ENCODE data around the gene DPYSL4.
"Not testable (repeated sequence)": the region's sequence is repeated elsewhere in the genome, so short reads cannot be mapped to it uniquely, and the experiment has no call there.

The DPYSL4 gene

DNA sequence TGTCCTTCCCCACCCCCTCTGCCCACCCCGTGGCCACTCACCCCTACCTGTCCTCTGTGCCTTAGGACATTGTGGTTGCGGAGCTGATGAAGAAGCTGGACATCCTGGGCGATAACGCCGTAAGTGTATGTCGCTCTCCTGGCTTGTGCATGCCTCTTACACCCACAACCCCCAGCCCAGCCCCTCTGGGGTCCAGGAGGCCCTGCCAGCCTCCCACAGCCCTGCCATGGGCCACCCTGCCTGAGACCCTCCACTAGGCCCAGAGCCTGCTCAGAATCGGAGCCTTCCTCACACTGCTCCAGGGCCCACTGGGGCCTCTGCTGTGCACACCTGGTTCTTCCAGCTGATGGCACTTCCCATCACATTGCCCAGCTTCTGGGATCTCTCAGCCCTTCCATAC, 36.8 kb upstream of the DPYSL4 start:
- no peak for DNase-seq (ENCODE audit: low read depth in 2 of 2)

GRCh38 chr10:132150777-132151176, 36.0 kb upstream of the DPYSL4 start:
- DNase-seq (ENCODE audit: low read depth in 2 of 2), result no peak

DNA sequence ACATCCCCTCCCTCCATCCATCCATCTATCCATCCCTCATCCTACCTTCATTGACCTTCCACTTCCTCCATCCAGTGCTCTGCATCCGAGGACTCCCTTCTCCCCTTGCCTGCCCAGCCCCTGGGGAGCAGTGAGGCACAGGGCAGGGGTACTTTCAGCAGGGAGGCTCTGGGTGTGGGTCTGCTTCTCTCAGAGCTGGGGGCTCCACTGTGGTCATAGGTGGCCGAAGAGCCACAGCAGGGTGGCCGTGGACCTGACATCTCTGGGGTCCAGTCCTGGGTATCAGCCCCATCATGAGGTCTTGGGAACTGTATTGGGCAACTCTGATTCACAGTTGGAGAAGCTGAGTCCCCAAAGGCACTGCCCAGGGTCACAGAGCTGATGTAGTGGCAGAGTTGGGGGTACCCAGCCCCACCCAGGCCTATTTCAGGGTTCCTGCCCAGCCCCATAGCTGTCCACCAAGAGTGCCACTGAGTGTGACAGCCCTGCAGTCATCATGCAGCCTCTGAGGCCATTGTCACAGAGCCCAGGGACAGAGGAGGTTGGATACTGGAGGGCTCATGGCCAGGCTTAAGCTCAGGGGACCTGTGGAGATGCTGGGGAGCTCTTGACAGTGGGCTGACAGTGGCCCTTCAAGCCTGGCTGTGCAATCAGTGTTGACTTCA, 35.3 kb upstream of the DPYSL4 start:
- no peak for DNase-seq (ENCODE audit: low read depth in 2 of 2)

DNA sequence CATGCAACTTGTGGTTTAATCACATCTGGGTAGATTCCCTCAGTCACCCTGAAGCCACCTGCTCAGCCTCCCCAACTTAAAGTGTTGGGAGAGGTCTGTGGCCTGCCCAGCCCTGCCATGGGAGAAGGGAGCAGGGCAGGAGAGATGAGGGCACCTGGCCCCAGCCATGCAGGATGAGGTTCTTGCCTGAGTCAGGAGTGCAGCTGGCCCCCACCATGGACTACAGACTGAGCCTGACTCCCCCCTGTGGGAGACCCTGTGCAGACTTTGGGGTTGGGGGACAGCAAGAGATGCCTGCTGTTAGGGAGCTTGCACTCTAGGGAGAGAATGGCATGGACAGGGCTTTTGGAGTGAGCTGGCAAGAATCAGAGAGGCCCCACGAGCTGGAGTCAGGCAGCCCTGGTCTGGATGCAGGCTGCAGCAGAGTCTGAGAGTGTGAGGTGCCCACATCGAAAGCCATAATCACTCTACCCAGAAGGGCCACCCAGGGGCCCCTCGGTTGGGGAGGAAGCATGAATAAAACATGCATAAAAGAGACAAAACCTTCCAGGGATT, 34.7 kb upstream of the DPYSL4 start:
- no peak for DNase-seq (ENCODE audit: low read depth in 2 of 2)

DNA sequence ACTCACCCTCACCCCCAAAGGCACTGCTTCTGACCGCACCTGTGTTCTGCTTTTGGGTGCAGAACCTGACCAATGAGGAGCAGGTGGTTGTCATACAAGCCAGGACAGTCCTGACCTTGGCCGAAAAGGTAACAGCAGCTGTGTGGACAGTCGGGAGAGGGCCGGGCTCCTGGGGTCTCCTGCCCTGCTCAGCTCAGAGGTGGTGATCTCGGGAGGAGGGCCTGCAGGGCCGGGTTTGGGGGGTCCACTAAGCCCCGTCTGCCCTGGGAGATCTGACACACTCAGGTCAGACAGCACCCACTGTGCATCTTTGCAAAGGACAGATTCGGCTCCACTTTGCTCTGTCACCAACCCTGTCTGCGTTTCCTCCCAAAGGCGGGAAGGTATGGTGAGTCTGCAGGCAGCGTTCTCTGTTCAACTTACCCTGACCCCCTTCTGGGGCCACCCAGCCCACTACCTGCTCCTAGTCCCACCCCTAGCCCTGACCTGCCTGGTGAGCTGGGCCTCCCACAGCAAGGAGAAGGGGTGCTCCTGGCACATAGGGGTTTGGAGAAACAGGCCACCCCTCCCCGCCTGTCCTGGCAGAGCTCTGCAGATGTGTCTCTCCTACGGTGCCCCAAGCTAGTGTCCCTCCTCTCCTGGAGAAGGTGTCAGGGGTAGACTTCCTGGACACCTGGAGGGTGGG, 33.7 kb upstream of the DPYSL4 start:
- DNase-seq (ENCODE audit: low read depth in 2 of 2), result no peak

DNA sequence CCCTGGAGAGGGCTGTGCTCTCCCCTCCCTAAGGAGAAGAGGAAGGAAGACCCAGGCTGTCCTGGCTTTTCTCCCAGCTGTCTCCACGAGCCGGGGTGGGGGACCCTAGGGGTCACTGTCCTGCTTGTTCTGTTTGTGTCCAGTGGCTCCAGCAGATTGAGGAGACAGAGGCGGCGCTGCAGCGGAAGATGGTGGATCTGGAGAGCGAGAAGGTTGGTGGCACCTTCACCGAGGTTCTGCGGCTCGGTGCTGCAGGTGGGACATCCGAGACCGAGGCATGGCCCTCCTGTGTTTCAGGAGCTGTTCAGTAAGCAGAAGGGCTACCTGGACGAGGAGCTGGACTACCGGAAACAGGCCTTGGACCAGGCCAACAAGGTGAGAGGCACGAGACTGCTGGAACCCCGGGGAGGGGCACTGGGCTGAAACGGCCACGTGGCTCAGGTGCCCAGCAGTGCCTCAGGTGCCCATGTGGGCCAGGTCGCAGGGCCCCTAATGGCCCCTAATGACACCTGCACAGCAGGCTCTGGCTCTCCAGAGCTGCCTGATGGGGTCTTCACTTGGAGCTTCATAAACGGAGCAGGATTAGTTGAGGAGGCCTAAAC, 33.0 kb upstream of the DPYSL4 start:
- DNase-seq (ENCODE audit: low read depth in 2 of 2), result no peak

- DNase-seq (ENCODE audit: low read depth in 2 of 2), result no peak
Observed at GRCh38 chr10:132154440-132154839, 32.3 kb upstream of the DPYSL4 start.

- DNase-seq (ENCODE audit: low read depth in 2 of 2), result no peak
Observed at GRCh38 chr10:132154931-132155330, 31.8 kb upstream of the DPYSL4 start.

- no peak for DNase-seq (ENCODE audit: low read depth in 2 of 2)
Observed at GRCh38 chr10:132155723-132156381, 30.9 kb upstream of the DPYSL4 start.

- DNase-seq (ENCODE audit: low read depth in 2 of 2), result no peak
Observed at GRCh38 chr10:132156382-132156781, 30.4 kb upstream of the DPYSL4 start.

DNA sequence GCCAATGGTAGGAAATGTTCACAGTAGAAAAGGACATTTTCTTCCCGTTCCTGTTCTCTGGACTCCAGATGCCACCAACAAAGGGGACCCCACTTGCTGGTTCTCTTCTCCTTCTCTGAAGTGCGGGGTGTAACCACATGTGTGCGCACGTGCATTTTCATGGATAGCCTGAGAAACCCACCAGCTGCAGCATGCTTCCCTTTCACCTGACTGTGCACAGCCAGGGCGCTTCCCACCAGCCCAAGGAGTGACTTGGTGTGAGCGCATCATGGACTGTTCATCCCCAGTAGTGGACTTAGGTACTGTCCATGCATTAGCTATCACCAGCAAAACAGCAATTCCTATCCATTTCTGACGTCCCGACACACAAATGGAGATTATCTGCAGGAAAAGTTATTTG, 29.6 kb upstream of the DPYSL4 start:
- no peak for DNase-seq (ENCODE audit: low read depth in 2 of 2)

- DNase-seq (ENCODE audit: low read depth in 2 of 2), result no peak
Observed at GRCh38 chr10:132158122-132158741, 28.5 kb upstream of the DPYSL4 start.

GRCh38 chr10:132158823-132159222, 27.9 kb upstream of the DPYSL4 start:
- no peak for DNase-seq (ENCODE audit: low read depth in 2 of 2)

- not testable (repeated sequence) for DNase-seq (ENCODE audit: low read depth in 2 of 2)
Observed at GRCh38 chr10:132159302-132160230, 27.2 kb upstream of the DPYSL4 start.

DNA sequence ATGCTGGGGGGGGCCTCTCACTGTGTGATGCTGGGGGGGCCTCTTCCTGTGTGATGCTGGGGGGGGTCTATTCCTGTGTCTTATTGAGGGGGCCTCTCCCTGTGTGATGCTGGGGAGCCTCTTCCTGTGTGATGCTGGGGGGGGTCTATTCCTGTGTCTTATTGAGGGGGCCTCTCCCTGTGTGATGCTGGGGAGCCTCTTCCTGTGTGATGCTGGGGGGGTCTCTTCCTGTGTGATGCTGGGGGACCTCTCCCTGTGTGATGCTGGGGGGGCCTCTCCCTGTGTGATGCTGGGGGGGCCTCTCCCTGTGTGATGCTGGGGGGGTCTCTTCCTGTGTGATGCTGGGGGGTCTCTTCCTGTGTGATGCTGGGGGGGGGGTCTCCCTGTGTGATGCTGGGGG, 26.5 kb upstream of the DPYSL4 start:
- DNase-seq (ENCODE audit: low read depth in 2 of 2), result not testable (repeated sequence)

DNA sequence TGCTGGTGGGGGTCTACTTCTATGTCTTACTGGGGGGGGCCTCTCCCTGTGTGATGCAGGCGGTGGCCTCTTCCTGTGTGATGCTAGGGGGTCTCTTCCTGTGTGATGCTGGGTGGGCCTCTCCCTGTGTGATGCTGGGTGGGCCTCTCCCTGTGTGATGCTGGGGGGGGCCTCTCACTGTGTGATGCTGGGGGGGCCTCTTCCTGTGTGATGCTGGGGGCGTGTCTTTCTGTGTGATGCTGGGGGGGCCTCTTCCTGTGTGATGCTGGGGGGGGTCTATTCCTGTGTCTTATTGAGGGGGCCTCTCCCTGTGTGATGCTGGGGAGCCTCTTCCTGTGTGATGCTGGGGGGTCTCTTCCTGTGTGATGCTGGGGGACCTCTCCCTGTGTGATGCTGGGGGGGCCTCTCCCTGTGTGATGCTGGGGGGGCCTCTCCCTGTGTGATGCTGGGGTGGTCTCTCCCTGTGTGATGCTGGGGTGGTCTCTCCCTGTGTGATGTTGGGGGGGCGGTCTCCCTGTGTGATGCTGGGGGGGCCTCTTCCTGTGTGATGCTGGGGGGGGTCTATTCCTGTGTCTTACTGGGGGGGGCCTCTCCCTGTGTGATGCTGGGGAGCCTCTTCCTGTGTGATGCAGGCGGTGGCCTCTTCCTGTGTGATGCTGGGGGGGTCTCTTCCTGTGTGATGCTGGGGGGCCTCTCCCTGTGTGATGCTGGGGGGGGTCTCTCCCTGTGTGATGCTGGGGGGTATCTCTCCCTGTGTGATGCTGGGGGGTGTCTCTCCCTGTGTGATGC, 25.7 kb upstream of the DPYSL4 start:
- DNase-seq (ENCODE audit: low read depth in 2 of 2), result not testable (repeated sequence)

DNA sequence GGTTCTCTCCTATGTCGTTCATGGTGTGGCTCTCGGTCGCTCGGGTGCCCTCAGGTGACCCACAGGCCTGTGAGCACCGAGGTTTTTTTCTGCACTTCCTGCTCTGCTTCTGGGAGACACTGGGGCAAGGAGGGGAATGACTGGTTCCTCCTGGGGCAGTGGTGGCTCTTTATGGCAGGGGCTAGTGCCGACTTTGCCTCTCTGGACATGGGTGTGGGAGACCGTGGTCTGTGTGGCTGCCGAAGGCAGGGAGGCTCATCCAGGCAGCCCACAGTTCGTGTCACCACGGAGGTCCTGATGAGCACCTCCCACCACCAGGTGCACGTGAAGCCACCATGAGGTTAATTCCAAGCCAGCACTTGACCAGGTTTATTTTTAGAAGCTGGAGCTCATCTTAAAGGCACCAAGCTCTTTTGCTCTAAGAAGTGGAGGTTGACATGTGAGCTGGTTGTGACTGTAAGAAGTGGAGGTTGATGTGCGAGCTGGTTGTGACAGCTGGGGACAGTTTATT, 24.7 kb upstream of the DPYSL4 start:
- no peak for DNase-seq (ENCODE audit: low read depth in 2 of 2)

DNA sequence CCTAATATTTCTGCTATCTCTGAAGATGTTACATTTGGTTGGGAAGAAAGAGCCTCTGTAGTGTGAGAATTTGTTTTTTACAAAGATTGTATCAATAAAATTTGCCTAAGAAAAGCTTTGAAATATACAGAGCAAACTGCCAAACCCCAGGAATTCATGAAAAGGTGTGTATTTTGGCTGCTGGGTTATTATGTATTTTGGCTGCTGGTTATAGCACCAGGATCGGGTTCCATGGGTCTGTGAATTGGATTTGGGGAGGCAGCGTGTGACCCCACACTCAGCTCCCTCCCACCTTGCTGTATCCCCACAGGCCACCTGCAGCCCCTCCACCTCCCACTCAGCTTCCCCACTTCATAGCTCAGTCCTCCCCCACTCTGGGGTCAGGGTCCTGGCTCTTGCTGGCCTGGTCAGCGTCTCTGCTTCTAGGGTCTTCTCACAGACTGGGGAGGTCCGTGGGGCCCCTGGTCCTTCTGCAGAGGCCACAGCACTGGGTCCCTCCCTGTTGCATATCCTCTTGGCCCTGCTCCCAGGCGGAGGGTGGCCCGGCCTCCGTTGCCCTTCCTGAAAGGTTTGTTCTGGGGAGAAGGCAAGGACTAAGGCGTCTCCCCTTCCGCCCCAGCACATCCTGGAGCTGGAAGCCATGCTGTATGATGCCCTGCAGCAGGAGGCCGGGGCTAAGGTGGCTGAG, 24.0 kb upstream of the DPYSL4 start:
- no peak for DNase-seq (ENCODE audit: low read depth in 2 of 2)

DNA sequence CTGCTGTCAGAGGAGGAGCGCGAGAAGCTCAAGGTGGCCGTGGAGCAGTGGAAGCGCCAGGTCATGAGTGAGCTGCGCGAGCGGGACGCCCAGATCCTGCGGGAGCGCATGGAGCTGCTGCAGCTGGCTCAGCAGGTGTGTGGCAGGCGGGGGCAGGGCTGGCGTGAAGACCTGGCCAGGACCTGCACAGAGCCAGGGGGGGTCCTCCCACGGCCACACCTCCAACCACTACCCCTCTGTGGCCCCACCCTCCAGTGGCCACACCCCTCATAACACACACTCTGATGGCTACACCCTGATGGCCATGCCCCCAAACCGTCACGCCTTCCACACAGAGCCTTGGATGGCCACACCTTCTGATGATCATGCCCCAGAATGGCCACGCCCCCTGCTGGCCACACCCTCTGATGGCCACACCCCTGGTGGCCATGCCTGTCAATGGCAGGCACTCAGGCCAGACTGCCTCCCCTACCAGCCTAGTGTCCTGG, 23.4 kb upstream of the DPYSL4 start:
- no peak for DNase-seq (ENCODE audit: low read depth in 2 of 2)

All from stimulated activated CD8-positive, alpha-beta memory T cell treated with anti-CD3 and anti-CD28 coated beads, Interleukin-2, amount 100 ng/mL, for 1 hour (primary cell).